ENCODE results near the gene TTLL12. TPM values are rescaled to one million over a fixed set of nuclear protein-coding genes. Genes with fewer than 3 reads are reported as not detected.
"Not testable (repeated sequence)": the region's sequence is repeated elsewhere in the genome, so short reads cannot be mapped to it uniquely, and the experiment has no call there.

The TTLL12 gene
- polyA plus RNA-seq, 1 donor = 19.2 TPM

DNA sequence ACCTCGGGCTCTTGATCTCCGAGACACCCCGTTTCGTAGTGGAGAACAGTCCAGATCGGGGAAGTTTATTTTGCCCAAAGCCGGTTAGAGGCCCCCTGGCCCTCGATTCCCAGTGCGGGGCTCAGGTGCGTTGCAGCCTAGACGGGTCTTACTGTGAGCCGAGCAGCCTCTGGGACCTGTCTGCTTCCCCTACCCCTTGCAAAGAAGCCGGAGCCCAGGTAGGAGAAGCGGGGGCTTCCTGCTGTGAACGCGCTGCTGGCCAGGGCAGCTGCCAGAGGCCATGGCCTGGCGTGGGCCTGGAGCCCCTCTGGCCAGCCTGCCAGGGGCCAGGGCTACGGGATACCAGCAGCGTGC is 35.0 kb downstream of the TTLL12 start:
- no peak for DNase-seq

DNA sequence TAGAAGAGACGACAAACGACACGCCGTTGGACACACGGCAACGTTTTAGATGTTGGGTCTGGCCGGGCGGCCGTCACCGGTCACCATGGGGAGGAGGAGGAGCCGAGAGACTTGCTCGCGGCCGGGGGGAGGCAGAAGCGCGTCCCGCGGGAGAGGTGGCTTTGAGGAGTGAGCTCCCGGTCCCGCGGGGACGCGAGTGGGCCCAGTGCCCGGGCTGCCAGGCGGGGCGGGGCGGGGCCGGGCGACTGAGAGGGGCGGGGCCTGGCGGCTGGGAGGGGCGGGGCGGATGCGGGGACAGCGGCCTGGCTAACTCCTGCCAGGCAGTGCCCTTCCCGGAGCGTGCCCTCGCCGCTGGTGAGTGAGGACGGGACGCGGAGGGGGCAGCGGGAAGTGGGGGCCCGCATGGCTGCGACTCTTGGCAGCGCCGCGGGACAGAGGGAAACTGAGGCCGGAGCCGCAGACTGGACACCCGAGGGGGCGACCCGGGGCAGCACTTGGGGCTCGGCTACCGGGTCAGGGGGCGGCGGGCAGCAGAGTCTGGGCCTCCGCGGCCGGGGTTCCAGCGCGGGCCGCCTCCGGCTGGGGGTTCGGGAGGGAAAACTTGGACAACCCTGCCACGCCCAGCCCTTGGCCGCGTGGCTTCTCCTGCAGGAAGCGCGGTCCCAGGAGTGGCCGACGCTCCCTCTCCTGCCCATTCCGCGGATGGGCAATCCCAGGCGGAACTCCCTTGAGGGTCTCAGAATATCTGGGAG is 35.5 kb downstream of the TTLL12 start, which contains the start of gene TSPO:
Gene TSPO (plus strand): TSS at position 309 of the 752 bp plus-strand sequence. CDS start 7,680 bp downstream, outside the sequence.
- DNase-seq = peak; percentile 45

DNA sequence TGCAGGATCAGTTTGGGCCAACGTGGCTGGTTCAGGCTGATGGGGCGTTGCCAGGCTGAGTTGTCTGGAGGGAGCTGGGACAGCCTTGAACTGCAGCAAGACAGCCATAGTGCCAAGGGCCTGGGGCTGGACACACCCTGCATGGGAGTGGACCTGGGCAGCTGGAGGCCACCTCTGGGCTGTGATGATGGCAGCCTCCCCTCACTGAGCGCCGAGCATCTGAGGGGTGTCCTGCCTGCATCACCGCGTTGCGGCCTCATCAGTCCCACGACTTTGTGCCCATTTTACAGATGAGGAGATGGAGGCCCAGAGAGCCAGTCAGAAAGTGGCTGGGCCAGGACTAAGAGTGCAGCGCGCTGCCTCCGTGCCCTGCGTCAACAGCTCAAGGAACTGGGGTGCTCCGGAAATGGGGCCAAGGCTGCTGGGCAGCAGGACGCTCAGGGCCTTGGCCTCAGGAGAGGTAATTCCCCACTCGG is 36.2 kb downstream of the TTLL12 start:
- no peak for DNase-seq

DNA sequence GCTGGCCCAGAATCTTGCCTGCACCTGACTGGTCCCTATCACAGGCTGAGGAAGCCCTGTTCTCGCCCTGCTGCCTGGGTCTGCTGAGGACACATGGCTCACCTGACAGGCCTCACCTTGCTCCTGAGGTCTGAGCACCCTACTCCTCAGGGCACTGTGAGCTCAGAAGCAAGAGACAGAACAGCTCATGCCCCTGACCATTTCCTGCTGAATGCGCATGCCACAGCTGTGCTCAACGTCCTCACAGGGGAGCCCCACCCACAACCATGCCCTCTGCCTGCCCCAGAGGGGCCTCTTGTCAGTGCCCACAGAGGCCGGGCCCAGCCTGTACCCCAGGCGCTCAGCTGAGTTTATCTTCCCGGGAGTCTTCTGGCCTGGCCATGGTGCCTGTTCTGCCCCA is 38.4 kb downstream of the TTLL12 start:
- DNase-seq = no peak

- no peak for DNase-seq
Observed at GRCh38 chr22:43147821-43148220, 39.1 kb downstream of the TTLL12 start.

- DNase-seq = not testable (repeated sequence)
Observed at GRCh38 chr22:43146332-43146731, 40.6 kb downstream of the TTLL12 start.

DNA sequence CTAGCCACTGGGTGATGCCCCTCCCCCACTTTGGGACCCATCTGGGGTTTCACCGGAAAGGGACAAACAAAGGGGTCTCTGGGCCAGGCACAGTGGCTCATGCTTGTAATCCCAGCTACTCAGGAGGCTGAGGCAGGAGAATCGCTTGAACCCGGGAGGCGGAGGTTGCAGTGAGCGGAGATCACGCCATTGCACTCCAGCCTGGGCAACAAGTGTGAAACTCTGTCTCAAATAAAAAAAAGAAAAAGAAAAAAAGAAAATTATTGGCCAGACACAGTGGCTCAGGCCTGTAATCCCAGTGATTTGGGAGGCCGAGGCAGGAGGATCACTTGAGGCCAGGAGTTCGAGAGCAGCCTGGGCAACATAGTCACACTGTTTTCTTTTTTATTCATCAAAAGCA is 41.6 kb downstream of the TTLL12 start:
- DNase-seq = not testable (repeated sequence)

GRCh38 chr22:43144949-43145348 is 42.0 kb downstream of the TTLL12 start:
- DNase-seq = no peak

GRCh38 chr22:43142880-43143562 is 43.9 kb downstream of the TTLL12 start, which contains the start of gene MCAT:
Gene MCAT (minus strand): TSS chr22:43143398. CDS start chr22:43143348, 50 bp downstream.
- peak; percentile 84 for DNase-seq

- DNase-seq = no peak
Observed at GRCh38 chr22:43136801-43137200, 50.1 kb downstream of the TTLL12 start.

DNA sequence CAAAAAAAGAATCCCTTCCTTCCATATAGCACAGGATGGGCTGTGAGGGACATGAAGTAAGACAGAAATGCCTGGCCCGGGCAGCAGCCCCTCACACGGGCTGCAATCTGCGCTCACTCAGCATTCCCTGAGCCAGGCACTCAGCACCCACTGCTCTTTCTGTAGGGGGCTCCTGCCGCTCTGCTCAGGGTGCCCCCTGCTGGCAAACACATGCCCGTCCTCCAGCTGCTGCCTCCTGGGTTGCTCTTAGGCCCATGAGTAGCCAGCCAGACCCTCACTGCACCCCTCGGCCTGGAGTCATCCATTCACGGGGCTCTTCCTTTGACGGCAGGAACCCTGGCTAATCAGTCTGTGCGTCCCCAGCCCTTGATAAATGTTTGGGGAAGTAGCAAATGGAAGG is 50.7 kb downstream of the TTLL12 start:
- no peak for DNase-seq

- DNase-seq = no peak
Observed at GRCh38 chr22:43135565-43135964, 51.4 kb downstream of the TTLL12 start.

GRCh38 chr22:43134553-43134952 is 52.4 kb downstream of the TTLL12 start:
- DNase-seq = no peak

- no peak for DNase-seq
Observed at GRCh38 chr22:43133401-43133800, 53.5 kb downstream of the TTLL12 start.

GRCh38 chr22:43131773-43132501 is 55.0 kb downstream of the TTLL12 start:
- DNase-seq = no peak

- no peak for DNase-seq
Observed at GRCh38 chr22:43129426-43130425, 57.2 kb downstream of the TTLL12 start.

GRCh38 chr22:43128928-43129424 is 58.0 kb downstream of the TTLL12 start:
- no peak for DNase-seq

DNA sequence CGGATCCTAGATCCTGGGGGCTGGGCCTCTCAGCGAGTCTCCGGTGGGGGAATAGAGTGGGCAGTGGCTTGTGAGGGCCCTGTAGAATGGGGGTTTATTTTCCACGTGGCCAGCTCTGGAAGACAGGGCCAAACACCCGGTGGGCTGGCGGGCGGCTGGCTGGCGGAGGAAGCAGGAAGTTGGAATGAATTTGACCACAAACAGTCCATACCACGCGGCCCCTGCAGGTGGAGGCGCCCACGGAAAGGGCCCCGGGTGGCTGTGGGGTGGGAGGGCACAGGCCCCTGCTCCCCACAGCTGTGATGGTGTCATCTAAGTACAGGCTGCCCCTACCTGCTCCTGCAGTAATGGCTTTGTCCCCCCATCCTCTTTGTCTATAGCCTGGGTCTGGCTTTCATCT is 58.8 kb downstream of the TTLL12 start:
- no peak for DNase-seq

- DNase-seq = no peak
Observed at GRCh38 chr22:43127166-43127908, 59.6 kb downstream of the TTLL12 start.

DNA sequence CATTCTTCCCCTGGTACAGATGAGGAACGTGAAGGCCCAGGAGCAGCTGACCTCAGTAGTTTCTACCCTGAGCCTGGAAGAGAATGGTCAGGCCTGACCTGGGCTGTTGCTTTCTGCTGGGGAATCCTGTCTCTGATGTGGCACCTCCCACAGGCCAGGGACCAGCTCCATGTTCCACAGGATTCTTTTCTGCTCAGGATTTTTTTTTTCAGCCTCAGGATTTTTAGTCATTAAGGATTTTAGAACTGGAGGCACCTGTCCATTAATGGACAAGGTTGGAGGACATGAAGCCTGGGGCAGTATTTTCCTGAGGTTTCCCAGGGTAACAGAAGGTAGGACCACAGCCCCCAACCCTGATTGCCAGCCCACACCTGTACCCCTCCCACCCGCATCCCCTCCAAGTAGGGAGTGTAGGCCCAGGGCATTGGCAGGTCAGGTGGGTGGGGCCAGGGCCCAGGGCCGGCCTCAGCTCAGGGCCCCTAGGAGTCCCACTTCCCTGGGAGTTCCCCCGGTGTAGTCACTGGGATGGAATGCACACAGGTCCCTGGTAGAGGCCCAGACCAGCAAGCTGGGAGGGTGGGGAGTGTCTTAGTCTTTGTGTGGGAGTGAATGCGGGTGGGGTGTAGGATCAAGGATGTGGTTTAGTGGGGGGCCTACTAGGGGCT is 60.3 kb downstream of the TTLL12 start:
- DNase-seq = no peak
